Fibroblast of lung (primary cell): ENCODE data around the gene MTHFD2L.

Experiments used
- EZH2 ChIP-seq: IDR thresholded peaks from 2 replicates; pipeline ENCODE4 v1.5.1; 2012; ENCODE audit warnings: low read length, control low read depth, mild to moderate bottlenecking; ENCODE audit errors: missing control alignments
- TF ChIP-seq, protein P1 (sequence below), 2 donors: IDR thresholded peaks in 1 of 2; conservative IDR thresholded peaks in 1 of 2; 1 replicate in 1 of 2; 2 replicates in 1 of 2; pipeline ENCODE4 v1.5.1; 2011 to 2012; ENCODE audit warnings: low read length in 2 of 2, control low read depth in 1 of 2, inconsistent platforms in 1 of 2, low read depth in 1 of 2, mild to moderate bottlenecking in 1 of 2

DNA sequence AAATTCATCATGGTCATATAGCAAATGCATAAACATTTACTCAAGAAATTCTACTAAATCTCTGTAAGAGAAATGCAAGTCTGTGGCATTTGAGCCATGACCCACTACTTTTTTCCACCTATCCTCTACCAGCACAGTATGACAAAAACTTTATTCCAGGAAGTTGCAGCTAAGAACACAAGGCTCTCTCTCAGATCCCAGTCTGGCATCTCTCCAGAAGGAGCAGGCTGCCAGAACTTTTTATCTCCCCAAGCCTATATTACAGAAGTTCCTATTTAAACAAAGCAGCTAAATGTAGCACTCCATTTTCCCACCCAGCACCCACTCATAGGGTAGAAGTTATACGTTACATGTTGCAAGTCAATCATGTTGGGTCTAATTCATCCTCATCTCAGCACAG is 101.0 kb downstream of the MTHFD2L start:
- TF ChIP-seq, protein P1, sequence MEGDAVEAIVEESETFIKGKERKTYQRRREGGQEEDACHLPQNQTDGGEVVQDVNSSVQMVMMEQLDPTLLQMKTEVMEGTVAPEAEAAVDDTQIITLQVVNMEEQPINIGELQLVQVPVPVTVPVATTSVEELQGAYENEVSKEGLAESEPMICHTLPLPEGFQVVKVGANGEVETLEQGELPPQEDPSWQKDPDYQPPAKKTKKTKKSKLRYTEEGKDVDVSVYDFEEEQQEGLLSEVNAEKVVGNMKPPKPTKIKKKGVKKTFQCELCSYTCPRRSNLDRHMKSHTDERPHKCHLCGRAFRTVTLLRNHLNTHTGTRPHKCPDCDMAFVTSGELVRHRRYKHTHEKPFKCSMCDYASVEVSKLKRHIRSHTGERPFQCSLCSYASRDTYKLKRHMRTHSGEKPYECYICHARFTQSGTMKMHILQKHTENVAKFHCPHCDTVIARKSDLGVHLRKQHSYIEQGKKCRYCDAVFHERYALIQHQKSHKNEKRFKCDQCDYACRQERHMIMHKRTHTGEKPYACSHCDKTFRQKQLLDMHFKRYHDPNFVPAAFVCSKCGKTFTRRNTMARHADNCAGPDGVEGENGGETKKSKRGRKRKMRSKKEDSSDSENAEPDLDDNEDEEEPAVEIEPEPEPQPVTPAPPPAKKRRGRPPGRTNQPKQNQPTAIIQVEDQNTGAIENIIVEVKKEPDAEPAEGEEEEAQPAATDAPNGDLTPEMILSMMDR (conservative IDR thresholded peaks at IDR 0.05 in 1 of 2, IDR thresholded peaks at IDR 0.05 in 1 of 2; ENCODE audit: low read depth in 1 of 2, low read length in 2 of 2), result no peak
- TF ChIP-seq EZH2, result no peak
